HG02852 (cell line): ENCODE results near the gene RIMS1.
A peak's percentile ranks its signal among the peaks of the same experiment; 100 is the strongest.

ENCODE experiments used
- ATAC-seq: cut with Tn5 transposase; IDR thresholded peaks from one replicate; pipeline ENCODE4 v1.9.1; 2021; ENCODE audit warnings: mild to moderate bottlenecking, moderate library complexity; ENCODE audit not compliant: unreplicated experiment

The RIMS1 gene, protein sequence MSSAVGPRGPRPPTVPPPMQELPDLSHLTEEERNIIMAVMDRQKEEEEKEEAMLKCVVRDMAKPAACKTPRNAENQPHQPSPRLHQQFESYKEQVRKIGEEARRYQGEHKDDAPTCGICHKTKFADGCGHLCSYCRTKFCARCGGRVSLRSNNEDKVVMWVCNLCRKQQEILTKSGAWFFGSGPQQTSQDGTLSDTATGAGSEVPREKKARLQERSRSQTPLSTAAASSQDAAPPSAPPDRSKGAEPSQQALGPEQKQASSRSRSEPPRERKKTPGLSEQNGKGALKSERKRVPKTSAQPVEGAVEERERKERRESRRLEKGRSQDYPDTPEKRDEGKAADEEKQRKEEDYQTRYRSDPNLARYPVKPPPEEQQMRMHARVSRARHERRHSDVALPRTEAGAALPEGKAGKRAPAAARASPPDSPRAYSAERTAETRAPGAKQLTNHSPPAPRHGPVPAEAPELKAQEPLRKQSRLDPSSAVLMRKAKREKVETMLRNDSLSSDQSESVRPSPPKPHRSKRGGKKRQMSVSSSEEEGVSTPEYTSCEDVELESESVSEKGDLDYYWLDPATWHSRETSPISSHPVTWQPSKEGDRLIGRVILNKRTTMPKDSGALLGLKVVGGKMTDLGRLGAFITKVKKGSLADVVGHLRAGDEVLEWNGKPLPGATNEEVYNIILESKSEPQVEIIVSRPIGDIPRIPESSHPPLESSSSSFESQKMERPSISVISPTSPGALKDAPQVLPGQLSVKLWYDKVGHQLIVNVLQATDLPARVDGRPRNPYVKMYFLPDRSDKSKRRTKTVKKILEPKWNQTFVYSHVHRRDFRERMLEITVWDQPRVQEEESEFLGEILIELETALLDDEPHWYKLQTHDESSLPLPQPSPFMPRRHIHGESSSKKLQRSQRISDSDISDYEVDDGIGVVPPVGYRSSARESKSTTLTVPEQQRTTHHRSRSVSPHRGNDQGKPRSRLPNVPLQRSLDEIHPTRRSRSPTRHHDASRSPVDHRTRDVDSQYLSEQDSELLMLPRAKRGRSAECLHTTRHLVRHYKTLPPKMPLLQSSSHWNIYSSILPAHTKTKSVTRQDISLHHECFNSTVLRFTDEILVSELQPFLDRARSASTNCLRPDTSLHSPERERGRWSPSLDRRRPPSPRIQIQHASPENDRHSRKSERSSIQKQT (N-terminal part only)

DNA sequence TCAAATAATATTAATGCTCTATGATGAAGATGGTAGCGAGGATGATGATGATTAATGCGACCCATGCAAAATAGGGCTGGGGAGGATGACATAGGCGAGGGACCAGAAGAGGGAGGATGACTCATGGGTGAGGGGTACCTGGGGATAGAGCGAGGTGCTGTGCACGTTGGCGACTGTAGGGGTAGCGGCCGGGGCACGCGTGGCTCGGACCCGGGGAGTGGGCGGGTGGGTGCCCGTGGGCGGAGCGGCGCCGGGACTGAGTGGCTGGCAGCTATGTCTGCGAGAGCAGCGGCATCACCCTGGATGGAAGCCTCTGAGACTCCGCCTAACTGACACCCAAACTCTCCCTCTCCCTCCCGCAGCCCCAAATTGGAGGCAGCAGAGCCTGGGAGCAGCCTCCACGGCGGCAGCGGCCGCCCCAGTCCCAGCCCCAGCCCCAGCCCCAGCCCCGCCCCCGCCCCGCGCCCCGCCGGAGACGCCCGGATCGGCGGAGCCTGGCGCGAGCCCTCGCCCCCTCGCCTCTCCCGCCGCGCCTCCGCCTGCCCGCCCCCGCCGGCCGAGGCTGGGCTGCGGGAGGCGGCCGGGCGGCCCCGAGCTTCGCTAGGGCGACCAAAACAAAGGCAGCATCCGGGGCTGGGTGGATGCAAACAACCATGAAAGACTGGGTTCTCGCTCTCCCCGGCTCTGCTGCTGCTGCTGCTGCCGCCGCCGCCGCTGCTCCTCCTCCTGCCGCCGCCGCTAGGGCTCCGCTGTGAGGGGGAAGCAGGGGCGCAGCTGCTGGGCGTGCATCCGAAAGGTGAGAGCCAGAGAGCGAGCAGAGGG, at the start of gene RIMS1:
Gene RIMS1 (plus strand): TSS at position 367 of the 822 bp plus-strand sequence. CDS start 474 bp downstream, outside the sequence.
- peak; percentile 89 for ATAC-seq

DNA sequence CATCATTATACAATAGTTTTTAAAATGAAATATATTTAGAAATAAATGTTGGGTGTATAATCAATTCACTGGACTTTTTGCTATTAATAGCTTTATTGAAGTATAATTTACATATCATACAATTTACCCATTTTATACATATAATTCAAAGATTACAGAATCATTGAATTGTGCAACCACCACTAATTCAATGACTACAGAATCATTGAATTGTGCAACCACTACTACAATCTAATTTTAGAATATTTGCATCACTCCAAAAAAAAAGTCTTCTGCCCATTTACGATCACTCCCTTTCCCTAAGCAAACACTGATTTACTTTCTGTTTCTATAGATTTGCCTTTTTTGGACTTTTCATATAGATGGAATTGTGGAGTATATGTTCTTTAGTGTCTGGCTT, 35.1 kb upstream of the RIMS1 start:
- ATAC-seq = no peak

DNA sequence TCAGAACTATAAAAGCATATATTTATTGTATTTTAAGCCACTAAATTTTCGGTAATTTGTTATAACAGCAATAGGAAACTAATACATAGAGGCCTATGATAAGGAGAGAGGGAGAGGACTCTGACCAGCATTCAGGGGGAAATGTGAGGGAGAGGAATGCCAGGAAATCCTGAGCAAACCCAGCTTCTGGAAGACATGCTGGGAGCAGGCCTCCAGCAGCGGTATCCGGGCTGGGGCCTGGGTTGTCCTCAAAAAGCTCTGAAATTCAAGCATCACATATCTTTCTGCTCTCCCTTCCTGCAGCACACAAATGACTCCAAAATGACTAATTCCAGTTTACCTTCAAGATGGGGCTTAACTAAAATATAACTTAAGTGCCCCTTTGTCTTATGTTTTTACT, 33.4 kb upstream of the RIMS1 start:
- ATAC-seq = no peak

DNA sequence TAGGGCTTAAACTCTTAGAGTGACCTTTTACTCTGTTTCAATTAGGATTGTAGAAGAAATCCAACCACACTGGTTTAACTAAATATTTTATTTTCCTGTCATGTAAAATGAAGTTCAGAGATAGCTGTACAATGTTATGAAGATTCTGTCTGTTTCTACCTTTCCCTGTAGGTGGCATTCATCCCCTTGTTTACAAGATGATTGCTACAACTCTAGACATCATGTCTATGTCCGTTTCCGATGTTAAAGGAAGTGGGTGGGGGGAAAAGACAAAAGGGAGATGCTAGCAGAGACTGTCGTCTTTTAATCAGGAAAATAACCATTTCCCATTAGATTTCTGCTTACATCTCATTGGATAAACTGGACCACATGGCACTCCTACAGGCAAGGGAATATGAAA, 30.9 kb upstream of the RIMS1 start:
- no peak for ATAC-seq

DNA sequence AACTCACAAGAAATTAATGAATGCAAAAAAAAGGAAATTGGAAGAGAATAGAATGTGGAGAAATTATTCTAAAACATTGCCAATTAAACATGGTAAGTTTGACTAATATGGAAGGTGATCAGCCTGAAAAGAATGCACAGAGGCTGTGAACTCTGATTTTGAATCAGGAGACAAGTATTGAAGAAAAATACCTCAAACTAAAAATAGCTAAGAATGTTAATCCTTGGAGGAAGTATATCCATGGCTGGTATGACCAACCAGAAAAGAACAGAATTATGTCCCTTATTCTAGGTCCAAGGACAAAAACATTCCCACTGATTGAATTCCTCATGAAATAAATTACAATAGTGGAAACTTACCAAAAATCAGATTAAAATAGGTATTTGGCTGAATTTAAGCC, 7.3 kb upstream of the RIMS1 start:
- ATAC-seq = no peak

DNA sequence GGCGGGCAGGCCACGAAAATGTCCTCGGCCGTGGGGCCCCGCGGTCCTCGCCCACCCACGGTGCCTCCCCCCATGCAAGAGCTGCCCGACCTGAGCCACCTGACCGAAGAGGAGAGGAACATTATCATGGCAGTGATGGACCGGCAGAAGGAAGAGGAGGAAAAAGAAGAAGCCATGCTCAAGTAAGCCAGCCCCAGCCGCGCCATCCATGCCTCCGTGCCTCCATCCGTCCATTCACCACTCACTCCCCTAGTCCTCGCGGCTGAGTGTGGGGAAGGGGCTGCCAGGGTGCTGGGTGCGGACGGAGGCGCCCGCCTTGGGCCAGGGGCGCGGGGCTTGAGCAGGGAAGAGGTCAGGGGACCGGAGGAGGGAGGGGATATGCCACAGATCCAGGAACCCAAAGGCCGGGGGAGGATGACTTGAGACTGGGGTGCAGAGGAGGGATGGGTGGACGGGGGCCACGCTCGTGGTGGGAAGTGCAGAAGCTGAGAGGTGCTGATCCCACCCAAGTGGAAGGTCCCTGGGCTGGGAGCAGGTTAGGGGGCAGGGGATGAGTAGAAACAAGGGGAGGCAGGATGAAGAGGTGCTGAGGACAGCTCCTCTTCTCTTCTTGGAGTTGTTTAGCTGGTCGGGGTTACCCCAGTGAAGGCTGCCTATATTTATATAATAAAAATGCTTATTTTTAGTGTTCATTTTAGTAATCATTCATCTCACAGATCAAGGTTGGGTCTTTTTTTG, 825 bp downstream of the RIMS1 start:
- ATAC-seq = peak; percentile 14

DNA sequence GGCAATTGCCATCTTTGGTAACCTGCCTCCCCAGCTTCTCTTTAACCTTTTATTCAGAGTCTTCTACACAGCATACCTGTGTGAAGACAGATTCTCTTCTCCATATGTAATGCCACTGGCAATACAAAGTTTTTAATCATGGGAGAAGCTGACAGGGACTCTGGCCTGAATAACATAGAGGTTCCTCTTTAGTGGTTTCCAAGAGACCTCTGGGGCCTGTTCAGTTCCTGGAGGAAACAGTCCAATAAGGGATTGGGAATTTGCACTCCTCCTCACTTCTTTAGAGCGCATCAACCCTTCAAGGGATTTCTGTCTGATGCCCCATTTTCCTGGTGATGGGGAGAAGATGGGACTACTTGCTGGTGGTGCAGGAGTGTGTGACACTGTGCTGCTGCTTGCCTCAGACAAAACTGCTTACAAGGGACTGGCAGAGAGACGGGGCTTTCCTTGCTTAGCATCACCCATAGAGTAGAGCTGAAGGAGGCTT, 1.4 kb downstream of the RIMS1 start:
- no peak for ATAC-seq

DNA sequence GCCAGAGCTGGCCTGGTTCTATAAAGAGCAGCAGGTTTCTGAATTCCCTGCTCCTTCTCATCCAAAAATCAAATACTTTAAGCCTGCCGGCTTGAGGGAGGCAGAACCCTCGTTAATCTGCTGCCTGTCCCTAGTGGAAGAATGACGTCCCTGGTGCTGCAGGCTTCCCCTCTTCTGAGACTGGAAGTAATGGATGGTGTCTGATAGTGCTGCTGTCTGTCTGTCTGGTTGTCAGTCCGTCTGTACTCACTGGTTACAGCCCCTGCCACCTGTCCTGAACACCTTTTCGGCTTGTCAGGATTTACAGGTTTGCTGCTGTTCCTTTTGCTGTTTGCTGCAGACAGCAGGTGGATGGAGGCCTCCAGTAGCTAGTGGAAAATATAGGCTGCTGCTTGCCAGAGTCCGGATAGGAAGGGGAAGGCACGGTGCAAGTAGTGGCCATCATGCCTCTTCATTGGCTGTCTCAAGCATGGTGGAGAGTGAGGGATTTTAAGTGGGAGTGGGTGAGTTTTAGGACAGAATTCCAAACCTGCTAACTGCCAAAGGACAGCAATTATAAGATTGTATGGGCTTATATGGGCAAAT, 2.5 kb downstream of the RIMS1 start:
- ATAC-seq = no peak

DNA sequence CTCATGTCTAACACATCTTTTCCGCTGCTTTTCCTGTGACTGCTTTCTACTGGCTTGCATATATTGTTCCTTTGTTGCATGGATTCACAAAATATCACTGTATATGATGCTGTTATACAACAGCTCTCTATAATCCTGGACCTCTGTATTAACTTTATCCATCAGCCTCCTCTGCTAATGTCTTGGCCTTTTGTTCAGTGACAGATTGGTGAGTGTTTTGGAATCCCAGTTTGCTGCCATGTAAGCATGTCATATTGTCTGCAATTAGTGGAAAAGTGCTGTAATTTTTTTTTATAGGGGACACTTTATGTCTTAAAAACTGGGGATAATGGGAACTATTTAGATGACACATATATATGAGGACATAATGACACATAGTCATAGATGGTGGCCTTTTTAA, 3.0 kb downstream of the RIMS1 start:
- no peak for ATAC-seq

DNA sequence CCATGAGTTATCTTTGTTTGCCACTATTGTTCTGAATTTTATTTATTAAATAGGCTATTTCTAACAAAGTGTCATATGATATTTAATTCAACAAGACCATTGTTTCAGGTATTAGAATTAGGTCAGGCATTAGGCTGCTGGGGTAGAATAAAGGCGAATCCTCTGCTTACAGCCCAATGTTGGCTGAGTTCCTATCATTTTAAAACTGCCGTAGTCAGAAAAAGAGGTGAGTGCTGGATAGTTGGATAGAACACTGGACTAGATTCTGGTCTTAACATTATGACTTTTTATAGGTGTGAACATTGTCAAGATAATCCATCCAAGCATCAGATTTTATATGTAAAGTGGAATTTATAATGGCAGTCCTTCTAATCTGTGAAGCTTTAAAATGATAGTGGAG, 6.3 kb downstream of the RIMS1 start:
- no peak for ATAC-seq

DNA sequence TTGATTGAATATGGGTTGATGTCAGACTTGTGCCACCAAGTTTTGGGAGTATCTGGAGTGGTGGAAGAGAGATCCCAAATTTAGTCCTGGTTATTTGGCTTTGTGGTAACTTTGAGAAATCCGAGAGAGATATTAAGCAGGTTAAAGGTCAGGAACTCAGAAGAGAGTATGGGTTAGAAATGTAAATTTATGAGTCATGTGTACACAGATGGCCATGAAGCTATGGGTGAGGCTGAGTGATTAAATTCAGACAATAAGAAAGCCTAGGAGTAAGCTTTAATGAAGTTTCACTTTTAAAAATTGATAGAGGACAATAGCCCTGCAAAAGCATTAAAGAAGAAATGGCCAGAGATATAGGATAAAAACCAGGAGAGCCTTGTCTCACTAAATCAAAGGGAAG, 14.3 kb downstream of the RIMS1 start:
- no peak for ATAC-seq

DNA sequence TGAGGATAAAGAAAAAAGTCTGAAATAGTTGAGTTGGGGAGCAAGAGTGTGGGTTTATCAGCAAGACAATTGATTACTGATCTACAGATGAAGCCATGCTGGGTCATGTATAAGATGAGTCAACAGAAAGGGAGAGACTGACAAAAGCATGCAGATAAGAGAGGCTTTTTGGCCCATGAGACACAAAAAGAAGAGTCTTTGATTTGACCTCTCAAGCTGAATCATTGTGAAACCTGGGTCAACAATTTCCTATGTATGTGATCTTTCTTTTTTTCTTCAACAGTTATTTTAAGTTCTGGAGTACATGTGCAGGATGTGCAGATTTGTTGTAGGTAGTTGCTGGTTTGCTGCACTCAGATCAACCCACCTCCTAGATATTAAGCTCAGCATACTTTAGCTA, 15.9 kb downstream of the RIMS1 start:
- ATAC-seq = peak; percentile 92

DNA sequence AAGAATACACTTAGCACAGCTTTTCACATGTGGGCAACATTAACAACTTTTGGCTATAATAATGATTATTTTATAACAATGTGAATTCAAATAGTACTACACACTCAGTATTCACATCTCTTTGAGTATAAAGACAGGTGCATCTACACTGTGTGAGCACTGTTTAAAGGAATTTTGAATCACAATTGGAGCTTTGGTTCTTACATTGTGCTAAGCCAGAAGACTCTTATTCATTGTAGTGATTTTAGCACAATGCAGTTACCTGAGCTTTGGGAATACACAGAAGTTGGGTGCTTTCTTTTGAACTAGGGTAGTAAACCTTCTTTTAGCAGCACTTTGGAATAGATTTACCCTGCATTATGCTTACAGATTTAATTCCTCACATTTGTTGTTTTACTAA, 20.5 kb downstream of the RIMS1 start:
- no peak for ATAC-seq

DNA sequence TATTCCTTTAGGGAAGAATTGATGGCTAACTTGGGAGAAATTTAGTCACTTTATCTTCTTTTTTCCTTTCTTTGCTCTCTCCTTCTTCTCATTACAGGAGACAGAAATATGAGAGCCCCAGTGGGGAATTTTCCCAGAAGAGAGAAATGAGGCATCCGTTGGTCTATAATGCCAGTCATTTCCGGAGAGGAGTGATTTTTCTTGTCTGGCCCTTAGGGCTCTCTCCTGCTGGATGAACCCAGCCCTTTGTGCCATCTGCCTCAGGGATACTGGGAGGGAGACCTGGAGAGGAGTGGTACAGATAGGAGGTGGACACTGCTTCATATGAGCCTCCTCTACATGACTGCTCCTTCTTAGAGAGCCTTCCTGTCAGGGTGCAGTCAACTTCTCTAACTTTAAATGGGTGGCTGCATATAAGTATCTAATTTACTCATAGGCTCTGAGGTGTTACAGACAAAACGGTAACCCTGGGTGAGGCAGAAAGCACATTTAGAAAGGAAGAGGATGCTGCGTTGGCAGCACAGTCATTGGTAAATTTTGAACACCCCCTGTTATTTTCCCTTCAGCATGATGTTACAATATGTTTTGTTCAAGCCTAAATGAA, 21.9 kb downstream of the RIMS1 start:
- peak; percentile 88 for ATAC-seq

DNA sequence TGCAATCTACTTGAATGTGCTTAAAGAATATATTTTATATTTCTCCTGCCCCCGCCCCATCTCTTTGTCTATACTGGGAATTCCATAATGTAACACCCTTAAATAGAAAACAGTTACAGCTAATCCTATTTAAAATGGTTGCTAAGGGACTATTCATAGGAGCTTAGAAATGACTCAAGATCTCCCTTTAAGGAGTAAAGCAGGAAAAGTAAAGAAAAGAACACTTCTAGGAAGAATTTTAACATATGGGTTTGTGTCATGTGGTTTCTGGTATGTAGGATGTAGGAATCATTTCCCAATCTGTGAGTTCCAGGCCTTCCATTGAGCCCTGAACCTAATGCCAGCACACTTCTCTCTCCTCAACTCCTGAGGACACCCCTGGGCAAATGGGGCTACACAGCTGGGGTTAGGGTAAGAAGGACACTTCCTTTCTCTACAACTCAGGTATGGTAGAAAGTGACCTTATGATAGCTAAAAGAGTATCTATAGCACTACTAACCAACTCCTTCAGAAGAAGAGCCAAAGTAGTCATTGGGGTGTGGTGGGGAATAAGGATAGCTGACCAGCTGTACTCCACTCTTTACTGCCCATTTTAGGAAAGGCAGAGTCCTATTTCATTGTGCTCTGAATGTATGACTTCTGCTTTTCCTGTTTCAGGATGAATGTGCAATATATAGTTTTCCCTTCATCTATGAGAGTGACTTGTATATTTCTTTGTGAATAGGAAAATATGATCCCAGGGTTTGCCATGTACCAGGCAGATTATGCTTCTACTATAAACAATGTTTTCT, 27.3 kb downstream of the RIMS1 start:
- ATAC-seq = no peak

DNA sequence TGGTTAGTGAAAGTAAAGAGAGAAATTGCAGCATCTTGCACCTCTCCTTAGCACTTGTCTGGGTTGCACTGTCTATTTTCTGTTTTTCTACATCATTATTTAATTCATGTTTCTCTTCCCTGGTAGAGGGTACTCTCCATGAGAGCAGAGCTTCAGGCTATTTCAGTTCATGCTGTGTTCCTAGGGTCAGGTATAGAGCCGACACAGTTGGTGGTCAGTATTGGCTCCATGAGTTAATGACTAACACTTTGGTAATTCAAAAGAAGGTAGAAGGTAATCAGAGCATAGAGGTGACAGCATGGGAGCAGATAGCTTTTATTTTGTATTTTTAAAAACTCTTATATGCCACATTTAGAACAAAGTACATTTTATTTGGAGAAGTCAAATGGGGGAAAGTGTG, 42.7 kb downstream of the RIMS1 start:
- no peak for ATAC-seq

DNA sequence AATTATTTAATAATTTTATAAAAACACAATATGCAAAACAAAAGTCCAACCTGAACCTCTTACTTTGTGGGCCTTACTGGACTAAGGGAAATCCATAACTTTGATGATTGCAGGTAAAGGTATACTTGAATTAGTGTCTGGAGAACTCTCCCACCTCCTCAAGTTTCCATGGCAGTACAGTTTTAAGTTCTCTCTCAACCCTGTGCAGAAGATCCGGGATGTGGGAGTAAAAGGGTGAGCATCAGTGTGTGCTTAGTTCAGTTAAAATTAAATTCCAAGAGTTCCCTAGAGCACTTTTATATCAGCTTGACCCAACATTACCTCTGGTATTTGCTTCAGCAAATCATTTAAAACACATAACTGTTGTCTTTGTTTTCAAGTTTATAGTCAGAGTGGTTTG, 47.5 kb downstream of the RIMS1 start:
- ATAC-seq = no peak

DNA sequence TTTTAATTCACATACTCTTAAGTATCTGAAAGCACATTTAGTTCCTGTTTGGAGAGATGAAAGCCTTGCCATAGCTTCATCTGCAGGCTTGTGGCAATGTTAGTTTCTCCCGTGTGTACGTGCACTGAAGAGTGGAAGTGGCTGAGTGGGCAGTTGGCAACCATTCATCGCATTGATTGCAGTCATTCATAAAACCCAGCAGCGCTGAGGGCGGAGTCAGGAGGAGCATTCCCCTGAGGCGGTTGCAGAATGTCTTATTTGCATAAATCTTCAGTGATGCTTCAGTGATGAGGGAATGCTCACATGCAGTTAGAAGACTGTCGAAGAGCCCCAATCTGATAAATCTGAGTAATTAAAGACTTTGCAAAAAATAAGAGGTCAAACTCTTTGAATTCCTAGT, 79.1 kb downstream of the RIMS1 start:
- no peak for ATAC-seq
